ENCODE results near the gene SPP2. TPM values are rescaled to one million over a fixed set of nuclear protein-coding genes. Genes with fewer than 3 reads are reported as not detected.

SPP2 gene
- total and polyA plus RNA-seq, 12 donors = not detected

- Histone ChIP-seq H3K36me3 (no peaks in the 10 kb centered on the region), H3K27ac (no peak overlapping the region), H3K4me1 (peaks cover 0 to 13% (median 0%) of the 10 kb centered on the region in 9 donors), H3K9me3 (peaks cover 0 to 32% (median 6%) of the 10 kb centered on the region in 11 donors), H3K4me3 (no peak overlapping the region), H3K27me3 (peaks cover 0 to 20% (median 9%) of the 10 kb centered on the region in 7 donors)
- no peak for DNase-seq
- intact Hi-C loops (cut with DNase I) = no loop called here
- no peak for TF ChIP-seq CTCF (IDR thresholded peaks at IDR 0.05)
- WGBS, 2 donors = 21 to 33% methylated on average over 5 of the region's 5 CpGs
- no peak for ATAC-seq
Observed at GRCh38 chr2:234091432-234091879, 41.0 kb downstream of the SPP2 start.

- WGBS, 2 donors = 23 to 28% methylated on average over 7 of the region's 7 CpGs
- no peak for ATAC-seq
- H3K9me3 ChIP-seq = peaks cover 0 to 30% (median 6%) of the 10 kb centered on the region in 11 donors
- intact Hi-C loops (cut with DNase I) = no loop called here
- no peak overlapping the region for H3K4me3 ChIP-seq
- TF ChIP-seq CTCF (IDR thresholded peaks at IDR 0.05) = no peak
- no peak overlapping the region for H3K27ac ChIP-seq
- peaks cover 0 to 13% (median 0%) of the 10 kb centered on the region in 9 donors for H3K4me1 ChIP-seq
- no peak for DNase-seq
- no peaks in the 10 kb centered on the region for H3K36me3 ChIP-seq
- H3K27me3 ChIP-seq = peaks cover 0 to 20% (median 9%) of the 10 kb centered on the region in 7 donors
Observed at GRCh38 chr2:234091883-234092282, 41.4 kb downstream of the SPP2 start.

- TF ChIP-seq CTCF (IDR thresholded peaks at IDR 0.05) = no peak
- DNase-seq = no peak
- Histone ChIP-seq H3K27me3 (peaks cover 0 to 20% (median 9%) of the 10 kb centered on the region in 7 donors), H3K36me3 (no peaks in the 10 kb centered on the region), H3K4me3 (no peak overlapping the region), H3K27ac (no peak overlapping the region), H3K4me1 (peaks cover 0 to 13% (median 0%) of the 10 kb centered on the region in 9 donors), H3K9me3 (peaks cover 0 to 25% (median 6%) of the 10 kb centered on the region in 11 donors)
- intact Hi-C loops (cut with DNase I) = no loop called here
- ATAC-seq = no peak
- 70 to 75% methylated on average over 3 of the region's 3 CpGs for WGBS, 2 donors
Observed at GRCh38 chr2:234092344-234092743, 41.8 kb downstream of the SPP2 start.

DNA sequence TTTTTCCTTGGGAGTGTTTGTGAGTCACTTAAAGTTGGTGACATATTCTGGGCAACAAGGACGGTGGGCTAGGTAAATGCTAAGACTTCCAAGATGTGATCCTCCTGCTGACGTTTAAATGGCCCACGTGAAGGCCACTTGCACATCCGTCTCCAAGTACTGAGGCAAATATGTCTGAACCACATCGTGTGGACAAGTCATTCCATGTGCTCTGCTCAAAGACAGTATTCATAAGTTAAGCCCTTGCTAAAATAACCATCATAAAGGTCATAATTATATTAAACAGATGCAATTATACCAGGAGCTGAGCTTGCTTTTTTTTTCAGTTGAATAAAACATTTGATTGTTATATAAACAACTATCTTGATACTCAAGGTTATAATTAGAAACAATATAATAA is 44.8 kb downstream of the SPP2 start:
- 75 to 79% methylated on average over 5 of the region's 5 CpGs for WGBS, 2 donors
- Histone ChIP-seq H3K4me3 (no peak overlapping the region), H3K36me3 (no peaks in the 10 kb centered on the region), H3K4me1 (peaks cover 0 to 13% (median 0%) of the 10 kb centered on the region in 9 donors), H3K9me3 (no peaks in the 10 kb centered on the region), H3K27ac (no peak overlapping the region), H3K27me3 (peaks cover 0 to 20% (median 9%) of the 10 kb centered on the region in 7 donors)
- intact Hi-C loops (cut with DNase I) = no loop called here
- no peak for TF ChIP-seq CTCF (IDR thresholded peaks at IDR 0.05)
- ATAC-seq (no peak), DNase-seq (no peak)
